ENCODE results near the gene SLC25A29.

SLC25A29 gene

GRCh38 chr14:100306101-100306997 is at the start of gene SLC25A29:
Gene SLC25A29, minus strand, starts transcription at chr14:100306444. Its CDS starts 212 bp downstream, at chr14:100306232.
- H3K4me3 ChIP-seq (ENCODE audit: low read depth, low read length): peak within 1 kb of the TSS; percentile 79
- DNase-seq (ENCODE audit: low read depth): peak; percentile 75
- TF ChIP-seq CTCF (conservative IDR thresholded peaks at IDR 0.05; ENCODE audit: low read depth, low read length): no peak

GRCh38 chr14:100350986-100351385 is 44.7 kb upstream of the SLC25A29 start:
- H3K4me3 ChIP-seq (ENCODE audit: low read depth, low read length): no peak overlapping the region
- no peak for DNase-seq (ENCODE audit: low read depth)
- TF ChIP-seq CTCF (conservative IDR thresholded peaks at IDR 0.05; ENCODE audit: low read depth, low read length): no peak

- H3K4me3 ChIP-seq (ENCODE audit: low read depth, low read length): no peak overlapping the region
- no peak for TF ChIP-seq CTCF (conservative IDR thresholded peaks at IDR 0.05; ENCODE audit: low read depth, low read length)
- no peak for DNase-seq (ENCODE audit: low read depth)
Measured at GRCh38 chr14:100350276-100350926, 44.2 kb upstream of the SLC25A29 start.

GRCh38 chr14:100348784-100349685 is 42.8 kb upstream of the SLC25A29 start:
- H3K4me3 ChIP-seq (ENCODE audit: low read depth, low read length): no peak overlapping the region
- TF ChIP-seq CTCF (conservative IDR thresholded peaks at IDR 0.05; ENCODE audit: low read depth, low read length): no peak
- DNase-seq (ENCODE audit: low read depth): no peak

GRCh38 chr14:100348253-100348729 is 42.0 kb upstream of the SLC25A29 start:
- DNase-seq (ENCODE audit: low read depth): no peak
- no peak for TF ChIP-seq CTCF (conservative IDR thresholded peaks at IDR 0.05; ENCODE audit: low read depth, low read length)
- H3K4me3 ChIP-seq (ENCODE audit: low read depth, low read length): no peak overlapping the region

- no peak overlapping the region for H3K4me3 ChIP-seq (ENCODE audit: low read depth, low read length)
- DNase-seq (ENCODE audit: low read depth): no peak
- TF ChIP-seq CTCF (conservative IDR thresholded peaks at IDR 0.05; ENCODE audit: low read depth, low read length): no peak
Measured at GRCh38 chr14:100346306-100347091, 40.3 kb upstream of the SLC25A29 start.

Data from choroid plexus epithelial cell (primary cell).